Muscle of arm (tissue), 12 donors: Measurements from ENCODE around the gene CRACDL. TPM values are rescaled to one million over a fixed set of nuclear protein-coding genes. Genes with fewer than 3 reads are reported as not detected.
"Not testable (repeated sequence)": the region's sequence is repeated elsewhere in the genome, so short reads cannot be mapped to it uniquely, and the experiment has no call there.

Source experiments
- DNase-seq: peaks from one replicate; pipeline ENCODE4 v3.0.0-alpha.2; 2013
- polyA plus RNA-seq, 12 donors: library from polyadenylated mRNA; unstranded; fragments of 120-200 nt; gene quantifications; one replicate each; pipeline ENCODE4 v1.2.1, GENCODE V29; 2013; ENCODE audit not compliant: insufficient read length in 12 of 12

CRACDL gene
- polyA plus RNA-seq, 12 donors = 0.92 to 9.8 (median 1.8) TPM; not detected in 1

DNA sequence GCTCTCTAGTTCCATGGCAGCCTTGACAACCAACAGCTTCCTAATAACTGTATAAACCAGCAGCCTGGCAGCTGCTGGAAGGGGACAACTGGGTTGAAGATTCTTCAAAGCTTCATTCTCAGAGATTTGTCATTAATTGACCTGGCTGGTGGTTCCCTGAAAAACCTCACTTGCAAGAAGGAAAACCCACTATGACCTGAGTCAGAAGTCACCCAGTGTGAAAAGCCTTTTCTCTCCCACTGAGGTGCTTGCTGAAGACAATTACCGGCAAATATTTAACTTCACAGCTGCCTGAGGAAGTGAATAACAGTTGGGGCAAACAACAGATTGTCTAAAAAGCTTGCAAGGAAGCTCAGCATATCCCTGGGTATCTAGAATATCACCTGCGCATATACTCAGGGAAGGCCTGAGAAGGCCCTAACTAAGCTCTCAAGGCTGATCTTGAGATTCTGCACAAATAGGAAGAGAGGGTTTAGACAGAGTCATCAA lies 49.9 kb downstream of the CRACDL start:
- DNase-seq = no peak

DNA sequence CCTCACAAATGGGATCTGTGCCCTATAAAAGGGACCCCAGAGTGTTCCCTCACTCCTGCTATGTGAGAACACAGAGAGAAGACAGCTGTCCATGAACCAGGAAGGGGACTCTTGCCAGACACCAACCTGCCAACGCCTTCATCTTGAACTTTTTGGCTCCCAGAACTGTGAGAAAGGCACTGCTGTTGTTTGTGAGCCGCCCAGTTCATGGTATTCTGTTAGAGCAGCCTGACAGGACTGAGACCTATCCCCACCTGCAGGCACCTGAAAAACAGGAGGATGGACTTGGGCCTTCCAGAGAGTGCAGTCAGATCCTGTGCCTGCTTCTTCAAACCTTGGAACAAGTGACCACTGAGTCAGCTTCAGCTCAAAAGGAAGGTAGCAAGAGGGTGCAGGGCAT lies 51.4 kb downstream of the CRACDL start:
- no peak for DNase-seq

DNA sequence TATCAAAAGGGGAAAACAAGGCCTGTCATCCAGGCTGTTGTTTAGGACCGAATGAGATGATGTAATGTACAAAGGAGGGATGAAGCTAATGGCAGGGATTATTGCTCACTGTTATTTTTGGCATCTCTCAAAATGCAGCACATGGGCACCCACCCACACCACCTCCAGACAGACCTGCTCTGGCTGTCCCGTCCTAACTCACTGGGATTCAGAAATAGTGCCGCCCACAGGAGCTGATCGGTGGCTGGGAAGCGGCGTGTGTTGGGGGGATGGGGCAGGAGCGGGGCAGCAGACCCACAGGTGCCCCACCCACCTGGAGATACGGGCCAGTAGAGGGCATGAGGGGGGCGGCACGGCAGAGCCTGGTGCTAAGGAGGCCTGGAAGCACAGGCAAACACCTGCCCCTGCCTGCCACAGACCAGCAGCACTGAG lies 52.2 kb downstream of the CRACDL start:
- no peak for DNase-seq

DNA sequence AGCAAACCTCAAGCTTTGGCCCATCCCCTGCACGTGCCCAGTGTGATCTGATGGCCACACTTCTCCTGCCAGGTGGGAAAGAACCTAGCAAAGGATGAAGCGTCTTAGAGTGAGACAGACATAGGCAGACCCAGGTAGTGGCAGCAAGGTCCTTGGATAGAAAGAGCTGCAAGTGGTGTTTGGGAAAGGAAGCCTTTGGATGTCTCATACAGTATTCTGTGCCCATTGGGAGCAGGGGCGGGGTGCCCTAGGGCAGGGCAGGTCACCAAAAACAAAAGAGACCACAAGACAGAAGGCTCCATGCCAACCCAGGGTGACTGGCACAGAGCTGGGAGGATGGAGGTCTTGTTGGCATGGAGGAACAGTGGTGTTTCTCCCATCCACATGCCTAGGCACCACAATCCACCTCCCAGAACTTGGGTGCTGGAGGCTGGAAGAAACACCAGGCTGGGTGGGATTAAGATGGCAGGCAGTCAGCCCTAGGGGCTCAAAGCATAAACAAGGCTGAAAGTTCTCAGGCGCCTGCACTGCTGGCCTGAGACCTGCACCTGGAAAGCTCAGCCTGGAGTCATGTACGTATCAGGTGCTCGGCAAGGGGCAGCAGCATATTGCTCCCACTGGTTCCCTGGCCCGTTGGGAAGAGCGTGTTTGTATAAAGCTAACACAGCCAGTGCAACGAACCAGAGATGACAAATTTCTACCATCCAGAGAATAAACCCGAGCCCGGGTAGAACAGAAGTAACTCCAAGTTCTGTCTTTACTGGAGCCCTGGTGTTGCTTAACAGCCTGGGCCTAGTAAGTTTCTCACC lies 52.9 kb downstream of the CRACDL start:
- DNase-seq = no peak

DNA sequence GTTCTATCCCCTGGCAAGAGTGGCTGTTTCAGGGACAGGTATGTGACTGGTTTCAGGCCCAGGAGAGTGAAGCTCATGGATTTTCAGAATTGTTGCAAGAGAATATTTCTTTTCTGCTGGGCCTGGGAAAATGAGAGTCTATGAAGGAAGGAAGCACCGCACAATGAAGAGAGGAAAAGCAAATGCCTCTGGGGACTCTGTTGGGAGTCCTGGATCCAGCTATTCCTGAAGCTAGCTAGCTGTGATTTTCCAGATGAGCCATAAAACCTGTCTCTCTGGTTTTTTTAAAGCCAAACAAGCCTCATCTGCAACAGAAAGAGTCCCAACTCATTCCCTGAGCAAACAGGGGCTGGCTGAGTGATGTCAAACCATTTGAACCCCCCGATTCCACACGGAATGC lies 53.7 kb downstream of the CRACDL start:
- no peak for DNase-seq

DNA sequence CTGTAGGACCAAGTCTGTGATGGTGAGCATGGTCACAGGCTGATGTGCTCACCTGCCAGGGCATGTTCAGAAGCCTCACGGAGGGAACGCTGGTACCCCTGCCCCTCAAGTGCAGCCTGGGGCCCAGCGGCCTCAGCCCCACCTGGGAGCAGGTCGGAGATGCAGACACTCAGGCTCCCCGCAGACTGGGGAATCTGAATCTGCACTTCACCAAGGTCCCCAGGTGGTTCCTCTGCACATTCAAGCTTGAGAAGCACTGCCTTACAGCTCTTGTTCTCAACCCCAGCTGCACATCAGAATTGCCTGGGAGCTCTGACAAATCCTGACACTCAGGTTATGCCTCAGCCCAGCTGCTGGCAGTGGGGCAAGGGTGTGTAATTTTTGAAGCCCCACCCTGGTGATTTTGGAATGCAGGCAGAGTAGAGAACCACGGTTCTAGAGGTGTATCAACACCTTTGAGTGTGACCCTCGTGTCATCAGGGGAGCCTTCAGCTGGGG lies 54.8 kb downstream of the CRACDL start:
- no peak for DNase-seq

DNA sequence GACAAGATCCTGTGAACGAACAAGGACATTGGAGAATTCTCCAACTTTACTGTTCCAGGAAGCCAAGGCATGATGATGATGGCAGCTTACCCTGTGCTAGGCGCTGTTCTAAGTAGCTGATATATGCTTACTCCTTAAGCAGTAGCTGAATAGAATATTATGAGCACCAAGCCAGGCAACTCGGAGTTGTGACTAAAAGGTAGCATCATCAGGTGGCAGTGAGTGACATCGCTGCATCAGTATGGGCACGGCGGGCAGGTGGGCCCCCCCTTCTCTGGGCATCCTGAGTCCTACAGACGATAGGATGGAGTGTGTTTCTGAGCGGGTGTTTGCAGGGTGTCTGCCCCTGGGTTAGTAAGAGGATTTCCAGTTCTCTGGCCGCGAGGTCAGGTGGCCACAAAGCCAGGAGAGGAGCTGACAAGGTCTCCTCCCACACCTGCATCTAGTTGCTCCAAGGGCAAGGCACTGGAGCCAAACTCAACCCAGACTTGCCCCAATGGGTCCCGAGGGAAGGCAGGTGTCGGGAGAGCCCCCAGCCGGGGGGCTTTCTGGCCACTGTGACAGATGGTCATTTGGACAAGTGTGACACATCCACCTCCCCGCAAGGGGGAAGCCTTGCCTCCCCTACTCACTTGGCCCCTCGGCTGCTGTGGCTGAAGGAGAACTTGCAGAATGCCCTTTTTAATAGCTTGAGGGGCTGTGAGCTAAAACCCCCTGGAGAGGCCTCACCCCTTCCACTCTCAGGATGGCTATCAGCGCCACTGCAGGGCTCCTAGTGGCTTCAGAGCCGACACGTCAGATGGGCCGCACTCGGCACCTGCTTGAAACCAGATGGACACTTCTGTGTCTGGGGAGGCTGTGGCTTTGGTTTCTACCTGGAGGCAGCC lies 55.5 kb downstream of the CRACDL start:
- DNase-seq = no peak

DNA sequence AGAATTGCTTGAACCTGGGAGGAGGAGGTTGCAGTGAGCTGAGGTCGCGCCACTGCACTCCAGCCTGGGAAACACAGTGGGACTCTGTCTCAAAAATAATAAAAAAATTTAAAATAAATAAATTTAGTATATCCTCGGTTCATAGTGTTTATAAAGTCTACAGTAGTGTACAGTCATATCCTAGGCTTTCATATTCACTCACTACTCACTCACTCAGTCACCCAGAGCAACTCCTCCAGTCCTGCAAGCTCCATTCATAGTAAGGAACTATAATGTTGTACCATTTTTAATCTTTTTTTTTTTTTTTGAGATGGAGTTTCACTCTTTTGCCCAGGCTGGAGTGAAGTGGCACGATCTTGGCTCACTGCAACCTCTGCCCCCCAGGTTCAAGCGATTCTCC lies 58.4 kb downstream of the CRACDL start:
- DNase-seq = not testable (repeated sequence)

DNA sequence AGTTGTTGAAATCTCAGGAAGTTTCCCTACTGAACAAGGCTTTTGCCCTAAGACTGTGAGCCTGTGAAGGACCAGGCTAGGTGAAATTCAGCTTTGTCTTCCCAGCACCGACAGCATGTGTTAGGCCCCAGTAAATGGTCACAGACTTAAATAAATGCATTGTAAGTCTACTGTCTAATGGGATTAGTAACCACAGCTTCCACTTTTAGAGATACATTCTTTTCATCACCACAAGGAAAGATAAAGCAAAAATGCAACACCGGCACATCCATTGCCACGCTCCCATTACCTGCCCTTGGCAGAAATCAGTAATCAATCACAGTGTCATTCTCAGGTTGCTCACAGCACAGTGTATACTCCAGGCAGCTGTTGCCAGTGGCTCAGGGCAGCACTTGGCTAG lies 59.3 kb downstream of the CRACDL start:
- no peak for DNase-seq

DNA sequence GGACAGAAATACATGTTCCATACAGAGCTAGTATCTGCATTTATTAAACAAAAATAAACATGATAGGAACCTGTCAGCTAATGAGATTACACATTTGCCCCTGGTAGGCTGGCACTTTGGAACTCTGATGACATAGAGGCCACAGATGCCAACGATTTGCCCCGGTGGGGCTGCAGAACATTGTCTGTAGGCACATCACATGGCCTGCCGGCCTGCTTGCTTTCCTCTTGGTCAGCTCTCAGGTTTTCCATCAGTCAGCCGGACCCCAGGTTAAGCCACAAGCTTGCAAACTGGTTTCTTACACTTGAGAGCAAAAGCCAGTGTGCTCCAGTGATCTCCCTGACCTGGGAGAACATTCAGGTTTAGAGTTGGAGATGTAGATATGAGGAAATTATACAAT lies 60.3 kb downstream of the CRACDL start:
- no peak for DNase-seq

DNA sequence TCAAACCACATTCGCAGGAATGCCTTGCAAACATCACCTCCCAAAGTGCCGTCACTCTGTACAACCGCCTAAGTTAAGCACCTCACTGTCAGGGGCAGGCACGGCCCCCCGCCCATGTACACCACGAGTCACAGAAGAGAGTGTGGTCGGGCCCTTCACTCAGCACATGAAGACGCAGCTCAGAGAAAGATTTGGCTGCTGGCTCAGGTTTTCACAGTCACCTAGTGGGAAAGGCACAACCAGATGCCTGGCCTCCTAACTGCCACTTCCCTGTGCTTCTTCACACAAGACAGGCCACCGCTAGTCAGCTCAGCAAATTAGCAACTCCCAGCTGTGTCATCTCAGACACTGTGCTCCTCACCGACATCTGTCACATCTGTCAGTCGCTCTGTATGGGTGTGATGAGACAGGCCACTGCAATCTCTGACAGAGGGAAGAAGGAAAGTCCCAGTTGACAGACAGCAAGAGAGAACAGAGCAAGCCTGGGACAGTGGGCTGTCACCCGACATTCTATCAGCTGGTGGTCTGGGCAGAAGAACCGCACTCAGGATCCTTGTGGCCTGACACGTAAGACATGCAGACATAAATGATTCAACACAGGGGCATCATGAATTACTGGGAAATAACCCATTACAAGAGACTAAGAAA lies 60.8 kb downstream of the CRACDL start:
- DNase-seq = no peak

DNA sequence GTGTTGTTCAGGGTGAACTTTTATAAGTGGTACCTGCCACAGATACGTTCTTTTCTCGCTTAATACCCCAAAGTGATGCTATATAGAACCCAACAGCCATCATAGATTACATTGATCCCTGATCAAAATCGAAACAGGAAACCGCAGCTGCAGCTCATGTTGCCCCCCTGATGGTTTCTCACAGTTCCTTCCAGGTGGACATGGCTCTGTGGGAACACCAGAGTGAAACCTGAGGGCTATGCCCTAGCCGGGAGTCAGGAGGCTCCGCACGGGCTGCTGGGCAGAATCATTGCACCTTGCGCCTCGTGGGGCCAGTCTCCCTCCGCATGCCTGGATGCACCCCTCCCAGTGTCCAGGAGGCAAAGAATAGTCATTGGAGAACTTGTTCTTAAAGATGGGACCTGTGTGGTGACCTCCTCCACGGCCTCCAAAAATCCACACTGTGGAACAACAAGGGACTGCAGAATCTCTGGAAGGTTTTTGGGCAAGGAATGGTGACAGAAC lies 61.8 kb downstream of the CRACDL start:
- no peak for DNase-seq

DNA sequence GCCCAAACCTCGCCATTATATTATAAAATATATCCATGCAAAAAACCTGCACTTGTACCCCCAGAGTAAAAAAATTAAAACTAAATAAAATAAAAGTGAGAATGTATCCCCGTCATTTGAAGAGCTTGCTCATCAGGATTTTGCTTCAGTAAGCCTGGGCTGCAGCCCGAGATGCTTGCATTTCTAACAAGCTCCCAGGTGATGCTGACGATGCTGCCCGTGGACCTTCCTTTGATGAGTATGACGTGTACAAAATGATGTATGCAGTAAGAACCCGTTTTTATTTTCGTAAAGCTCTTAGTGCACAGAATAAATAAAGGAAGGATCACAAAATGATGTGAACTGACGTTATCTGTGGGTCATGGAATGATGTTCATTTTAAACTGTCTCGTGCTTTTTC lies 63.5 kb downstream of the CRACDL start:
- no peak for DNase-seq

DNA sequence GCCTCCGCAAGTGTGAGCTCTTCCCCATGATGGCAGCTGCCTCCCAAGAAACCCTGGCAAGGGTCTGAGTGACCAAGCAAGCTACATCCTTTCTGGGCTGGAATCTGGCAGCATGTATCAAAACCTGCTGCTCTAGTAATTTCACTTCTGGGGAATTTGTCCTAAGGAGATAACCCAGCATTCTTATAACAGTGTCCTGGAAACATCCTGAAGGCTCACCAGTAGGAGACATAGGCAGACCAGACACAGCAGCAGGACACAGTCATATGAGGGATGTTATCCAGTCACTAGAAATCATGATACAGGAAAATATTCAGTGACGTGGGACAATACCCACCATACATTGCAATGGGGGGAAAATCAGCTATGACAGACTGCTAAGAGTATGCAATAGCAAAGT lies 64.5 kb downstream of the CRACDL start:
- no peak for DNase-seq

DNA sequence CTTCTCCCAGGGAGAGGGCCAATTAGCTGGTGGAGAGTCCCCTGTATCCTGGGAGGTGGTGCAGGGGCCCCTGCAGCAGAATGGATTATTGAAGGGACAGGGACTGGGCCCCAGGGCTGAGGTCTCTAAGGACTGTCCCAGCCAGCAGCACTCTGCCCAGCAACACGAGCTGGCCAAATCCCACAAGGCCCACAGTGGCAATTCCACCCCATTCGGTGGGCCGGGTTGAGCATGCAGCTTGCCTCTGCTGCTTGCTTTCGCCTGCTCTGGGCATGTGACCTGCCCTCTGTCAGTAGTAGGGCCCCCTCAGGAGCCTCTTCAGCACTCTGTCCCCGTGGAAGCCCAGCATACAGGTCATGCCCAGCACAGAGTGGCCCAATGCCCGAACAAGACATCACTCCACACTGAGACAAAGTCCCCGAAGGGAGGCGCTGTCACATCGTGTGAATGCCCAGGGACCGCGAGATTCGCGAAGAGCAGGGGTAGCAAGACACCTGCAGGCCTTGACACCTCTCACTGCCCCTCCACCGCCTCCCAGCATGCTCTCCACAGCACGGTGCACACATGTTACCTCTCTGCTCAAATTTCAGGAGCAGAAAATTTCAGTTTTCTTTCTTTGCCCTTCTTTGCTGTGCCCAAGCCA lies 65.4 kb downstream of the CRACDL start:
- no peak for DNase-seq

DNA sequence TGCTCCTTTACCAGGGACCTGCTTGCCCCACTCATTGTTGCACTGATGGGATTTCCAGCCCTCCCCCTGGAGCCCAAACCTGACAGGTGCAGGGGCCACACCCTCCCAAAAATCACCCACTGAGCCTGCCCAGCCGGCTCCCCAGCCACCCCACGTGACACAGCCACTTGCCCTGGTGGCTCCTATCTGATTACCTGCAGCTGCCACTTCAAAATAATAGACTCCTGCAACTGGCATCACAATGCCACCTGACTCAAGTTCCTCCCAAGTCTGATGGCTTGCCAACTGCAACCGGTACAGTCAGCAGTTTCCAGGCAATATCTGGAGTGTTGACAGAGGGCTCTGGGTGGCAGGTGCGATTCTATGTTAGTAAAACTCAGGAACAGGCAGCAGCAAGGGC lies 66.2 kb downstream of the CRACDL start:
- peak; percentile 4 for DNase-seq

DNA sequence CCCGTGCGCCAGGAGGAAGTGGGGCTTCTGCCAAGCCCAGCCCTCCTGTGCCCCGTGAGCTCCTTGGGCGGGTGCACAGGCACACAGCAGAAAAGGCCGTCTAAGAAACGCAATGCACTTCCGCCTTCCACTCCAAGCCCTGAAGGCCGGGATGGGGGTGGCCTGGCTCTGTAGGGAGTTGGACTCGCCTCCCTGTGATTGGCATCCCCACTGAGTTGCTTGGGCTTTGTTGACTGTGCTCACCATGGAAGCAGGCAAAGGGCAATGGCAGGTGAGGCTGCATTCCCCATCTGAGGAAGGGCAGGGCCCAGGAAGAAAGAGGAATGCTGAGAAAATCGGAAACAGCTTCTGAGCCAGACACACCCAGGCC lies 66.8 kb downstream of the CRACDL start:
- no peak for DNase-seq

DNA sequence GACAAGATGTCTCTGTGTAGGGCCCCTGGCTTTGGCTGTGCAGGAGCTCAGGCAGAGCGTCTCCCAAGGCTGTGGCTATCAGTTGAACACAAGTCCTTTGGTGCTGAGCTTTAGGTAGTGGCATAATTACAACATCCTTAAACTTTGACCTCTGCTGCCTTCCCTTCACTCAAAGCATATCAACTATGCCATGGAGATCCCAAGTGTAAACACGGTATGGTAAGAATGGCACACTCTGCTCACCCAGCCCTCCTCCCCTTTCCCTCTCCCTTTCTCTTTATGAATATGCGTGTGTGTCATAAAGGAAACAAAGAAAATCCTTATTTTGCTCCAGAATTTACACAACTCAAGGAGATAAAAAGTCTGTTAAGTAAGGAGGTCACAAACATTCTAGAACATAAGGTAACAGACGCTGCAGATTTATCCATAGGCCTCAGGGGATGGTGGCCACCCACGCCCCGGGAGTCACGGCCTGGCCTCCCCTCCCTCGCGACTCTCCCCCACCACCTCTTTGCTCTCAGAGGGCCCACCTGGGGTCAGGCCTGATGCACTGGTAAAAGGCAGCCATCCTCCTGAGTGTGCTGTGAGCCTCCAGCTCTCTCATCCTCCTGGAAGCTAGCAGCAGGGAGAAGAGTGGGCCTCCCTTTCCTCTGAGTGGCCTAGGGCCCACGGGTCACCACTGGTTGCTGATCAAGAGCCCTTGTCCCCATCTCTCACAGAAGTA lies 67.3 kb downstream of the CRACDL start:
- no peak for DNase-seq

DNA sequence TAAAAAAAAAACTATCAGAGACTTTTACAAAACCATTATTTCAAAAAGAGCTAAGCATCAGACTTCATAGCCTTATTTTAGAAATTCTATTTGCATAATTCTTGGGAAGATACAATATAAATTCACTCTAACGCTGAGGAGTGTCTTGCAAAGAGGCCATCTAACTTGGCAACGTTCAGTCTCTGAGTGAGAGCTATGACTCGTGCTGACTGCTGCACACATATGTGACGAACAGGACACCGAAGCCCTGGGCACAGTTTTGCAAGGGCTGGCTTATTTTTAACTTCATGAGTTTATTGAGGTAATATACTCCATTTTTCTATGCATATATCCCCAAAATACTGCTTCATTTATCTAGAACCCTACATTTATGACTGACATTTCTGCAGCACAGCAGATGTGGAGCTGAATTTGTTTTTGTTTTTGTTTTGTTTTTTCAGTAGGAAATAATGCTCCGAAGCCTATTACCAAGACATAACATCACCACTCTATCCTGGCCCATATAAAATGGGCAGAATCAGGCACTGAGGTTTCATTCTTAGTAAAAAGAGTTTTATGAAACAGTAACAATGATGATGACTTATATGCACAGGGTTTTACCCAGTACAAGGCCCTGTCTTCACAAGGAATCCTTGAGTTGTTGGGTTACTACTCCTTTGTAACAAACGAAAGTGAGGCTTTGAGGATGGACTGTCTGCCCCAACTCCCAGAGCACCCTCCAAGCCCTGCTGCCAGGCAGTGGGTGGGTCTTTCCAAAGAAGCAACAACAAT lies 68.3 kb downstream of the CRACDL start:
- DNase-seq = no peak

DNA sequence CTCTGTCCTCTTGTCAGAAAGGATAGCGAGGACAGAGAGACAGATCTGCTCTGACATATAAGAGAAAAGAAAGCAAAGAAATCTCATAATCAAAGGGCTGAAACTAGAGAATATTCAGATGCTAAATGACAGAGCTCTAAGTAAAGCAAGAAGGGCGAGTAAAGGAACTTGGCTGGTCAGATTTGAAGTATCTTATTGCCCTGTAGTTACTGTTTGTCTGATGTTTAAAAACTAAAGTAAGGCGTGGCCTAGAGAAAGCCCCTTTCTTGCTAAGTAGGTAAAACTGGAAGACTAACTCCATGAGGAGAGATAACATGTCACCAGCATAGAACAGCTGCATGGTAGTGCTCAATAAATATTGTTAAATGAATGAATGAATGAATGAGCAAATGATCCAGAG lies 70.0 kb downstream of the CRACDL start:
- no peak for DNase-seq
